Activated CD4-positive, alpha-beta T cell treated with anti-CD3 and anti-CD28 coated beads for 48 hours (primary cell): ENCODE measurements around the gene CLIC5.

Experiments
- DNase-seq: peaks from one replicate; pipeline ENCODE4 v3.0.0-alpha.2; 2020

CLIC5 gene

GRCh38 chr6:45881705-45882467 is 133.8 kb downstream of the CLIC5 start:
- DNase-seq = no peak

GRCh38 chr6:45880676-45881075 is 135.0 kb downstream of the CLIC5 start:
- DNase-seq = no peak

- DNase-seq = no peak
Measured at GRCh38 chr6:45880159-45880558, 135.5 kb downstream of the CLIC5 start.

GRCh38 chr6:45877970-45878590 is 137.6 kb downstream of the CLIC5 start:
- no peak for DNase-seq

GRCh38 chr6:45872827-45873365 is 142.8 kb downstream of the CLIC5 start:
- no peak for DNase-seq

GRCh38 chr6:45870531-45870930 is 145.1 kb downstream of the CLIC5 start:
- DNase-seq = no peak

GRCh38 chr6:45864651-45865050 is 151.0 kb downstream of the CLIC5 start:
- DNase-seq = no peak

GRCh38 chr6:45858691-45859090 is 157.0 kb downstream of the CLIC5 start:
- DNase-seq = no peak

GRCh38 chr6:45857827-45858226 is 157.8 kb downstream of the CLIC5 start:
- DNase-seq = no peak

- DNase-seq = no peak
Measured at GRCh38 chr6:45855642-45856394, 159.8 kb downstream of the CLIC5 start.

- no peak for DNase-seq
Measured at GRCh38 chr6:45854149-45854742, 161.4 kb downstream of the CLIC5 start.

- no peak for DNase-seq
Measured at GRCh38 chr6:45851034-45851400, 164.6 kb downstream of the CLIC5 start.

GRCh38 chr6:45850378-45851033 is 165.2 kb downstream of the CLIC5 start:
- DNase-seq = no peak

- no peak for DNase-seq
Measured at GRCh38 chr6:45845567-45845966, 170.1 kb downstream of the CLIC5 start.

GRCh38 chr6:45844986-45845385 is 170.7 kb downstream of the CLIC5 start:
- no peak for DNase-seq

- no peak for DNase-seq
Measured at GRCh38 chr6:45843848-45844521, 171.7 kb downstream of the CLIC5 start.

- DNase-seq = no peak
Measured at GRCh38 chr6:45841062-45841461, 174.6 kb downstream of the CLIC5 start.

- no peak for DNase-seq
Measured at GRCh38 chr6:45838996-45839395, 176.7 kb downstream of the CLIC5 start.

- DNase-seq = no peak
Measured at GRCh38 chr6:45838451-45838850, 177.2 kb downstream of the CLIC5 start.

- no peak for DNase-seq
Measured at GRCh38 chr6:45837541-45838200, 178.0 kb downstream of the CLIC5 start.

GRCh38 chr6:45836984-45837383 is 178.7 kb downstream of the CLIC5 start:
- no peak for DNase-seq

- no peak for DNase-seq
Measured at GRCh38 chr6:45836438-45836824, 179.2 kb downstream of the CLIC5 start.
